Measurements from ENCODE around the gene GABRD.

The GABRD gene, protein sequence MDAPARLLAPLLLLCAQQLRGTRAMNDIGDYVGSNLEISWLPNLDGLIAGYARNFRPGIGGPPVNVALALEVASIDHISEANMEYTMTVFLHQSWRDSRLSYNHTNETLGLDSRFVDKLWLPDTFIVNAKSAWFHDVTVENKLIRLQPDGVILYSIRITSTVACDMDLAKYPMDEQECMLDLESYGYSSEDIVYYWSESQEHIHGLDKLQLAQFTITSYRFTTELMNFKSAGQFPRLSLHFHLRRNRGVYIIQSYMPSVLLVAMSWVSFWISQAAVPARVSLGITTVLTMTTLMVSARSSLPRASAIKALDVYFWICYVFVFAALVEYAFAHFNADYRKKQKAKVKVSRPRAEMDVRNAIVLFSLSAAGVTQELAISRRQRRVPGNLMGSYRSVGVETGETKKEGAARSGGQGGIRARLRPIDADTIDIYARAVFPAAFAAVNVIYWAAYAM

GRCh38 chr1:2019172-2019543 lies at the start of gene GABRD:
Gene GABRD, plus strand, starts transcription at chr1:2019345. Its CDS starts 79 bp downstream, at chr1:2019424.
- no peak for DNase-seq (ENCODE audit: extremely low read depth, low read depth)
- TF ChIP-seq, protein P1, sequence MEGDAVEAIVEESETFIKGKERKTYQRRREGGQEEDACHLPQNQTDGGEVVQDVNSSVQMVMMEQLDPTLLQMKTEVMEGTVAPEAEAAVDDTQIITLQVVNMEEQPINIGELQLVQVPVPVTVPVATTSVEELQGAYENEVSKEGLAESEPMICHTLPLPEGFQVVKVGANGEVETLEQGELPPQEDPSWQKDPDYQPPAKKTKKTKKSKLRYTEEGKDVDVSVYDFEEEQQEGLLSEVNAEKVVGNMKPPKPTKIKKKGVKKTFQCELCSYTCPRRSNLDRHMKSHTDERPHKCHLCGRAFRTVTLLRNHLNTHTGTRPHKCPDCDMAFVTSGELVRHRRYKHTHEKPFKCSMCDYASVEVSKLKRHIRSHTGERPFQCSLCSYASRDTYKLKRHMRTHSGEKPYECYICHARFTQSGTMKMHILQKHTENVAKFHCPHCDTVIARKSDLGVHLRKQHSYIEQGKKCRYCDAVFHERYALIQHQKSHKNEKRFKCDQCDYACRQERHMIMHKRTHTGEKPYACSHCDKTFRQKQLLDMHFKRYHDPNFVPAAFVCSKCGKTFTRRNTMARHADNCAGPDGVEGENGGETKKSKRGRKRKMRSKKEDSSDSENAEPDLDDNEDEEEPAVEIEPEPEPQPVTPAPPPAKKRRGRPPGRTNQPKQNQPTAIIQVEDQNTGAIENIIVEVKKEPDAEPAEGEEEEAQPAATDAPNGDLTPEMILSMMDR (IDR thresholded peaks at IDR 0.05; ENCODE audit: low read depth, low read length, missing control alignments): no peak
- no peak within 1 kb of the TSS for H3K4me3 ChIP-seq (replicated peaks; ENCODE audit: low read depth, low read length)

- no peak for DNase-seq (ENCODE audit: extremely low read depth, low read depth)
- no peak overlapping the region for H3K4me3 ChIP-seq (replicated peaks; ENCODE audit: low read depth, low read length)
- TF ChIP-seq, protein P1 (IDR thresholded peaks at IDR 0.05; ENCODE audit: low read depth, low read length, missing control alignments): no peak
These were observed 49.6 kb upstream of the GABRD start for GRCh38 chr1:1969505-1969900.

DNA sequence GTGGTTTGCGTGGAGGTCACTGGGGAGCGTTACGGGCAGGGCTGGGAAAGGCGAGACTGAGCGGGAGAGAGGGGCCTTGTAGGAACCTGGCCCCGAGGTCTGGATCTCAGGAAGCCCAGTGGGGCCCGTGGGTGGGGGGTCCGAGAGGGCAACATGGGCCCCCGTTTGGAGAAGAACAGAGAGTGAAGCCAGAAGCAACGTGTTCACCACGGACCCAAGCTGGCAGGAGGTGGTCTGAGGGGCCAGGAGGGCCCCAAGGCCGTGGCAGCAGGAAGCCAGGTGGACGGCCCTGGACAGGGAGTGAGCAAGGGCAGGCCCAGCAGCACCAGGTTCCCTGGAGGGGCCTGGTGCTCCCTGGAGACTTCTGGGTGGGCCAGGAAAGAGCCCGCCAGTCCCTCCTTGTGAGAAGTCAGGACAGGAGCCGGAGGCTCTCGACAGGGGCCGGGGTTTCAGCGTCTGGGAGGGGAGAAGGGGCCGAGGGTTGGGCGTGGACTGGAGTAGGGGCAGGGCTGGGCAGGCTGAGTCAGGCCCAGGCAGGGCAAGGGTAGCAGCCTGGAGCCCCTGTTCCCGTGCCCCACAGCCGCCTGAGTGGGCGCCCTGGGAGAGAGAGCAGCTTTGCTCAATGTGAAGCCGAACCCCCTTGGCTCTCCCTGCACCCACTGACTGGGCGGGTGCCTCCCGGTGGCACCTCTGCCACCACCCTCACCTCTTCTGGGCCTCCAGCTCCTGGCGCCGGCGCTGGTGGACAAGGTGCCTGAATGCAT lies 49.0 kb upstream of the GABRD start:
- TF ChIP-seq, protein P1 (IDR thresholded peaks at IDR 0.05; ENCODE audit: low read depth, low read length, missing control alignments): no peak
- DNase-seq (ENCODE audit: extremely low read depth, low read depth): no peak
- H3K4me3 ChIP-seq (replicated peaks; ENCODE audit: low read depth, low read length): no peak overlapping the region

- no peak overlapping the region for H3K4me3 ChIP-seq (replicated peaks; ENCODE audit: low read depth, low read length)
- TF ChIP-seq, protein P1 (IDR thresholded peaks at IDR 0.05; ENCODE audit: low read depth, low read length, missing control alignments): no peak
- DNase-seq (ENCODE audit: extremely low read depth, low read depth): no peak
These were observed 48.1 kb upstream of the GABRD start for GRCh38 chr1:1971017-1971416.

- TF ChIP-seq, protein P1 (IDR thresholded peaks at IDR 0.05; ENCODE audit: low read depth, low read length, missing control alignments): no peak
- H3K4me3 ChIP-seq (replicated peaks; ENCODE audit: low read depth, low read length): no peak overlapping the region
- DNase-seq (ENCODE audit: extremely low read depth, low read depth): no peak
These were observed 47.5 kb upstream of the GABRD start for GRCh38 chr1:1971688-1972087.

- DNase-seq (ENCODE audit: extremely low read depth, low read depth): no peak
- TF ChIP-seq, protein P1 (IDR thresholded peaks at IDR 0.05; ENCODE audit: low read depth, low read length, missing control alignments): no peak
- H3K4me3 ChIP-seq (replicated peaks; ENCODE audit: low read depth, low read length): no peak overlapping the region
These were observed 46.0 kb upstream of the GABRD start for GRCh38 chr1:1972976-1973715.

Measured in HFF-Myc (cell line).